Measurements from ENCODE around the gene CCDC192. TPM values are rescaled to one million over a fixed set of nuclear protein-coding genes. Genes with fewer than 3 reads are reported as not detected.

The CCDC192 gene
- total RNA-seq, 1 experiment from 2014 or later, result not detected

DNA sequence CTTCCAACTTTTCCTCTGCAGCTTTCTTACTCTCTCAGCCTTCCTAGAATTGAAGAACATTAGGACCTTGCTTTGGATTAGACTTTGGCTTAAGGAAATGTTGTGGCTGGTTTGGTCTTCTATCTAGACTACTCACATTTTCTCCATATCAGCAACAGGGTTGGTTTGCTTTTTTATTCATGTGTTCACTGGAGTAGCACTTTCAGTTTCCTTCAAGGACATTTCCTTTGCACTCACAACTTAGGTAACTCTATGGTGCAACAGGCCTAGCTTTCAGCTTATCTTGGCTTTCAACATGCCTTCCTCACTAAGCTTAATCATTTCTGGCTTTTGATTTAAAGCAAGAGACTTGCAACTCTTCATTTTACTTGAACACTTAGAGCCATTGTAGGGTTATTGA is 153.1 kb downstream of the CCDC192 start:
- ChIA-PET CTCF (interaction anchor here (0.6 to 0.7 kb wide), 2 partner anchors 9 to 95 kb away, joined by 3 to 6 read pairs; no protein-coding TSS in a partner anchor), POLR2A (no interaction called here)
- Histone ChIP-seq H3K9me3 (no peaks in the 10 kb centered on the region; the same call in 1 of the 2 replicates), H3K36me3 (ENCODE audit: control insufficient read depth, insufficient read depth, low read length) (no peaks in the 10 kb centered on the region), H3K4me1 (peaks cover 11% of the 10 kb centered on the region), H3K27me3 (replicated peaks; ENCODE audit: control insufficient read depth, insufficient read depth, low read length) (no peaks in the 10 kb centered on the region), H3K4me3 (ENCODE audit: low read depth, low read length) (no peak overlapping the region)
- peaks cover 5% of the 10 kb centered on the region for H3K36me3 Mint-ChIP-seq (ENCODE audit: insufficient read depth, unreplicated experiment)
- H3K4me1 Mint-ChIP-seq (ENCODE audit: low read depth, unreplicated experiment), result peaks cover 6% of the 10 kb centered on the region
- TF ChIP-seq, protein P1, sequence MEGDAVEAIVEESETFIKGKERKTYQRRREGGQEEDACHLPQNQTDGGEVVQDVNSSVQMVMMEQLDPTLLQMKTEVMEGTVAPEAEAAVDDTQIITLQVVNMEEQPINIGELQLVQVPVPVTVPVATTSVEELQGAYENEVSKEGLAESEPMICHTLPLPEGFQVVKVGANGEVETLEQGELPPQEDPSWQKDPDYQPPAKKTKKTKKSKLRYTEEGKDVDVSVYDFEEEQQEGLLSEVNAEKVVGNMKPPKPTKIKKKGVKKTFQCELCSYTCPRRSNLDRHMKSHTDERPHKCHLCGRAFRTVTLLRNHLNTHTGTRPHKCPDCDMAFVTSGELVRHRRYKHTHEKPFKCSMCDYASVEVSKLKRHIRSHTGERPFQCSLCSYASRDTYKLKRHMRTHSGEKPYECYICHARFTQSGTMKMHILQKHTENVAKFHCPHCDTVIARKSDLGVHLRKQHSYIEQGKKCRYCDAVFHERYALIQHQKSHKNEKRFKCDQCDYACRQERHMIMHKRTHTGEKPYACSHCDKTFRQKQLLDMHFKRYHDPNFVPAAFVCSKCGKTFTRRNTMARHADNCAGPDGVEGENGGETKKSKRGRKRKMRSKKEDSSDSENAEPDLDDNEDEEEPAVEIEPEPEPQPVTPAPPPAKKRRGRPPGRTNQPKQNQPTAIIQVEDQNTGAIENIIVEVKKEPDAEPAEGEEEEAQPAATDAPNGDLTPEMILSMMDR (IDR thresholded peaks at IDR 0.05; ENCODE audit: insufficient read depth in 1 of 2, low read depth in 1 of 2, low read length in 1 of 2, severe bottlenecking in 1 of 2, unreplicated experiment in 1 of 2), result no peak
- BruUV-seq (replicated peaks), result no TSS peak
- H3K27ac Mint-ChIP-seq (ENCODE audit: unreplicated experiment), result no peak overlapping the region
- intact Hi-C loops (cut with micrococcal nuclease; ENCODE audit: unreplicated experiment), result no loop called here
- peaks cover 30% of the 10 kb centered on the region for H3K9me3 Mint-ChIP-seq (ENCODE audit: unreplicated experiment)
- no peak for DNase-seq
- no peaks in the 10 kb centered on the region for H3K27me3 Mint-ChIP-seq (ENCODE audit: insufficient read depth, unreplicated experiment)
- no peak overlapping the region for H3K4me3 Mint-ChIP-seq (ENCODE audit: unreplicated experiment)

DNA sequence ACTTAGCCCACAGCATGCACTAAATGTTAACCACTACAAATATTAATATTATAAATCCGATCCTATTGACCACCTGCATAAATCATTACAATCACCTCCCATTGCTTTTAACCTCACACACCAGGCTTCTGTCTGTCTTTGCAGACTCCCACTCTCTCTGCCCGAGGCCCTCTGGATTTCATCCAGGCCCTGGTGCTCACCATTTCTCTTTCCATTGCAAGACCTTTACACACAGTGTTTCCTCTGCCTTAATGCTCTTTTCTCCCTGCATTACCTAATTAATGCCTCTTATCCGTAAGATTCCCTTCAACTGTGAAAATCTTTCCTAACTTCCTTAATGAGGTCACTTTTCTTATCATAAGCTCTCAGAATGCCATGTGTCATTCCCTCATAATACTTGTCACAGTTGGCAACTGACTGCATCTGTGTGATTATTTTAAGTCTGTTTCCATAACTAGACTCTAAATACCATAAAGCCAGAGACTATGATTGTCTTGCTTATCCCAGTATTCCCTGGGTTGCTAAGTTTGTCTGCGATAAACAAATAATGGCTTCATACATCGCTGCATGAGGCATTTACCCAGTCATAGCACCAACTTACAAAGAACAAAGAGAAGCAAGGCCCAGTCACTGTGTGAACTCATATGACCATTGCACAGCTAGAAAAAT is 155.1 kb downstream of the CCDC192 start:
- no TSS peak for BruUV-seq (replicated peaks)
- no peaks in the 10 kb centered on the region; the same call in 1 of the 2 replicates for H3K9me3 ChIP-seq
- intact Hi-C loops (cut with micrococcal nuclease; ENCODE audit: unreplicated experiment), result no loop called here
- Mint-ChIP-seq H3K27ac (ENCODE audit: unreplicated experiment) (no peak overlapping the region), H3K9me3 (ENCODE audit: unreplicated experiment) (peaks cover 30% of the 10 kb centered on the region), H3K4me3 (ENCODE audit: unreplicated experiment) (no peak overlapping the region), H3K36me3 (ENCODE audit: insufficient read depth, unreplicated experiment) (no peaks in the 10 kb centered on the region), H3K27me3 (ENCODE audit: insufficient read depth, unreplicated experiment) (no peaks in the 10 kb centered on the region), H3K4me1 (ENCODE audit: low read depth, unreplicated experiment) (peaks cover 9% of the 10 kb centered on the region)
- H3K4me1 ChIP-seq, result peaks cover 11% of the 10 kb centered on the region
- CTCF ChIA-PET, result interaction anchor here (0.9 kb wide), 1 partner anchor 103 kb away, joined by 4 read pairs; no protein-coding TSS in a partner anchor
- H3K27me3 ChIP-seq (replicated peaks; ENCODE audit: control insufficient read depth, insufficient read depth, low read length), result no peaks in the 10 kb centered on the region
- H3K4me3 ChIP-seq (ENCODE audit: low read depth, low read length), result no peak overlapping the region
- TF ChIP-seq, protein P1 (IDR thresholded peaks at IDR 0.05; ENCODE audit: insufficient read depth in 1 of 2, low read depth in 1 of 2, low read length in 1 of 2, severe bottlenecking in 1 of 2, unreplicated experiment in 1 of 2), result no peak
- POLR2A ChIA-PET, result no interaction called here
- no peak for DNase-seq
- no peaks in the 10 kb centered on the region for H3K36me3 ChIP-seq (ENCODE audit: control insufficient read depth, insufficient read depth, low read length)

DNA sequence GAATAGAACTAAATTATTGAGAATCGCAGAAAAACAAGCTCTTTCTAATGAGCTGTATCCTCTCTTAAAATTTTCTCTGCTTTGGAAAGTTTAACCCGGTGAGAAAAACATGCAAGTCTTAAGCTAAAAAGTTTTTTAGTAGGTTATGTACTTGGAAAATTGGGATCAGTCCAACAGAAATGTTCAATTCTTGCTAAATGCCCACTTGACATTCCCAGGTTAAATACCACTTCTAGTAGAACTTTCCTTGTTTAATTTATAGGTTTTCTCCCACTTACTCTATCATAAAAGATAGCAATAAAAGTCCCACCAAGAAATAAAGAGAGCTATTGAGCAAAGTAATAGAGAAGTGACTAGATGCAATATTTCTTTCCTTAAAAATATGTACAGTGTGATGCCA is 157.1 kb downstream of the CCDC192 start:
- H3K27ac Mint-ChIP-seq (ENCODE audit: unreplicated experiment), result no peak overlapping the region
- intact Hi-C loops (cut with micrococcal nuclease; ENCODE audit: unreplicated experiment), result loop anchor here (1.0 kb wide), 1 partner anchor 10 kb away; no protein-coding TSS in a partner anchor
- no peaks in the 10 kb centered on the region for H3K36me3 ChIP-seq (ENCODE audit: control insufficient read depth, insufficient read depth, low read length)
- no peaks in the 10 kb centered on the region for H3K36me3 Mint-ChIP-seq (ENCODE audit: insufficient read depth, unreplicated experiment)
- H3K27me3 Mint-ChIP-seq (ENCODE audit: insufficient read depth, unreplicated experiment), result no peaks in the 10 kb centered on the region
- no peak for DNase-seq
- peaks cover 15% of the 10 kb centered on the region for H3K9me3 Mint-ChIP-seq (ENCODE audit: unreplicated experiment)
- no peaks in the 10 kb centered on the region for H3K27me3 ChIP-seq (replicated peaks; ENCODE audit: control insufficient read depth, insufficient read depth, low read length)
- no peak overlapping the region for H3K4me3 Mint-ChIP-seq (ENCODE audit: unreplicated experiment)
- no peaks in the 10 kb centered on the region; the same call in 1 of the 2 replicates for H3K9me3 ChIP-seq
- ChIA-PET POLR2A (no interaction called here), CTCF (no interaction called here)
- peaks cover 11% of the 10 kb centered on the region for H3K4me1 ChIP-seq
- no TSS peak for BruUV-seq (replicated peaks)
- TF ChIP-seq, protein P1 (IDR thresholded peaks at IDR 0.05; ENCODE audit: insufficient read depth in 1 of 2, low read depth in 1 of 2, low read length in 1 of 2, severe bottlenecking in 1 of 2, unreplicated experiment in 1 of 2), result no peak
- H3K4me1 Mint-ChIP-seq (ENCODE audit: low read depth, unreplicated experiment), result peaks cover 13% of the 10 kb centered on the region
- H3K4me3 ChIP-seq (ENCODE audit: low read depth, low read length), result no peak overlapping the region
